GM18951 (cell line): ENCODE measurements around the gene ANKS6.

ENCODE experiments used
- POLR2A ChIP-seq: IDR thresholded peaks from 4 replicates; pipeline ENCODE4 v1.6.1; 2011; ENCODE audit warnings: mild to moderate bottlenecking; ENCODE audit not compliant: insufficient read length, insufficient read depth; ENCODE audit errors: extremely low read depth
- in situ Hi-C: fragments of 300-500 bp; cut with MboI; formaldehyde crosslinking; loops from one replicate; pipeline ENCODE4 v1.12.0; 2022; ENCODE audit warnings: low sequenced_read_pairs, mixed read lengths, inconsistent platforms; ENCODE audit not compliant: unreplicated experiment

Gene ANKS6

GRCh38 chr9:98721643-98722042, 74.7 kb downstream of the ANKS6 start:
- TF ChIP-seq POLR2A = no peak
- in situ Hi-C loops = no loop called here

GRCh38 chr9:98720402-98720801, 76.0 kb downstream of the ANKS6 start:
- in situ Hi-C loops = no loop called here
- no peak for TF ChIP-seq POLR2A

GRCh38 chr9:98719055-98719454, 77.3 kb downstream of the ANKS6 start:
- in situ Hi-C loops = no loop called here
- TF ChIP-seq POLR2A = no peak

GRCh38 chr9:98714833-98715232, 81.5 kb downstream of the ANKS6 start:
- no peak for TF ChIP-seq POLR2A
- in situ Hi-C loops = no loop called here

- in situ Hi-C loops = no loop called here
- TF ChIP-seq POLR2A = no peak
These were observed 83.4 kb downstream of the ANKS6 start for GRCh38 chr9:98712987-98713386.

GRCh38 chr9:98709968-98710965, 86.1 kb downstream of the ANKS6 start:
- TF ChIP-seq POLR2A = no peak
- in situ Hi-C loops = no loop called here

GRCh38 chr9:98708933-98709911, 87.1 kb downstream of the ANKS6 start, which contains the start of gene GABBR2:
Gene GABBR2 (minus strand): TSS chr9:98708935. CDS start chr9:98708737, 198 bp downstream.
- in situ Hi-C loops = no loop called here
- TF ChIP-seq POLR2A = no peak

- in situ Hi-C loops = no loop called here
- TF ChIP-seq POLR2A = no peak
These were observed 88.0 kb downstream of the ANKS6 start for GRCh38 chr9:98708103-98708932.

GRCh38 chr9:98707166-98708102, 88.9 kb downstream of the ANKS6 start:
- in situ Hi-C loops = no loop called here
- TF ChIP-seq POLR2A = no peak

- no peak for TF ChIP-seq POLR2A
- in situ Hi-C loops = no loop called here
These were observed 89.6 kb downstream of the ANKS6 start for GRCh38 chr9:98706651-98707165.

GRCh38 chr9:98702835-98703380, 93.4 kb downstream of the ANKS6 start:
- in situ Hi-C loops = no loop called here

More at GRCh38 chr9:98702835-98703380, 93.4 kb downstream of the ANKS6 start:
- TF ChIP-seq POLR2A = no peak
